Activated naive CD4-positive, alpha-beta T cell treated with anti-CD3 and anti-CD28 coated beads, Interleukin-2, amount 10 ng/mL, durations not matched to agents 7 days and 5 days (primary cell): ENCODE data around the gene NXPH3.

Experiments used
- CTCF ChIA-PET: fragments of 350-600 bp; sonication (Branson Sonifier 250); formaldehyde crosslinking; loops from one replicate; lab custom pipeline; 2021; ENCODE audit warnings: antibody characterized with exemption; lab: Charles Lee
- DNase-seq: peaks from one replicate; pipeline ENCODE4 v3.0.0-alpha.2; 2020
- H3K27ac Mint-ChIP-seq: one replicate; pipeline ENCODE4 v1.8.0; 2021; ENCODE audit warnings: mild to moderate bottlenecking, moderate library complexity, mixed read lengths
- H3K27me3 Mint-ChIP-seq: one replicate; pipeline ENCODE4 v1.8.0; 2021; ENCODE audit warnings: mild to moderate bottlenecking, mixed read lengths
- H3K36me3 Mint-ChIP-seq: one replicate; pipeline ENCODE4 v1.8.0; 2021; ENCODE audit warnings: mixed read lengths
- H3K4me1 Mint-ChIP-seq: one replicate; pipeline ENCODE4 v1.8.0; 2021; ENCODE audit warnings: mixed read lengths
- H3K4me3 Mint-ChIP-seq: one replicate; pipeline ENCODE4 v1.8.0; 2021; ENCODE audit warnings: mild to moderate bottlenecking, moderate library complexity, mixed read lengths
- H3K9me3 Mint-ChIP-seq: one replicate; pipeline ENCODE4 v1.8.0; 2021; ENCODE audit warnings: mixed read lengths

Gene NXPH3

GRCh38 chr17:49583889-49584288 is 8.2 kb downstream of the NXPH3 start:
- no peaks in the 10 kb centered on the region for H3K9me3 Mint-ChIP-seq
- no peak for DNase-seq
- H3K4me3 Mint-ChIP-seq: no peak overlapping the region
- CTCF ChIA-PET: interaction anchor here (2.1 kb wide), 1 partner anchor 14 kb away, joined by 7 read pairs; no protein-coding TSS in a partner anchor
- H3K4me1 Mint-ChIP-seq: no peaks in the 10 kb centered on the region
- H3K27ac Mint-ChIP-seq: no peak overlapping the region
- H3K36me3 Mint-ChIP-seq: no peaks in the 10 kb centered on the region
- peaks cover 19% of the 10 kb centered on the region for H3K27me3 Mint-ChIP-seq

GRCh38 chr17:49585422-49586027 is 9.9 kb downstream of the NXPH3 start:
- DNase-seq: no peak
- H3K4me3 Mint-ChIP-seq: no peak overlapping the region
- H3K36me3 Mint-ChIP-seq: no peaks in the 10 kb centered on the region
- H3K27ac Mint-ChIP-seq: no peak overlapping the region
- no peaks in the 10 kb centered on the region for H3K4me1 Mint-ChIP-seq
- peaks cover 3% of the 10 kb centered on the region for H3K27me3 Mint-ChIP-seq
- no peaks in the 10 kb centered on the region for H3K9me3 Mint-ChIP-seq
- CTCF ChIA-PET: interaction anchor here (0.9 kb wide), 1 partner anchor 12 kb away, joined by 3 read pairs; no protein-coding TSS in a partner anchor

- Mint-ChIP-seq H3K9me3 (no peaks in the 10 kb centered on the region), H3K4me3 (no peak overlapping the region), H3K4me1 (no peaks in the 10 kb centered on the region), H3K36me3 (no peaks in the 10 kb centered on the region), H3K27me3 (no peaks in the 10 kb centered on the region), H3K27ac (no peak overlapping the region)
- no peak for DNase-seq
- CTCF ChIA-PET: no interaction called here
Observed at GRCh38 chr17:49587366-49588073, 11.8 kb downstream of the NXPH3 start.

- Mint-ChIP-seq H3K9me3 (no peaks in the 10 kb centered on the region), H3K27ac (no peak overlapping the region), H3K4me1 (no peaks in the 10 kb centered on the region), H3K4me3 (no peak overlapping the region), H3K27me3 (no peaks in the 10 kb centered on the region), H3K36me3 (no peaks in the 10 kb centered on the region)
- no peak for DNase-seq
- CTCF ChIA-PET: no interaction called here
Observed at GRCh38 chr17:49588312-49588711, 12.6 kb downstream of the NXPH3 start.

GRCh38 chr17:49588726-49589576 is 13.3 kb downstream of the NXPH3 start:
- CTCF ChIA-PET: no interaction called here

GRCh38 chr17:49589577-49589927 is 13.9 kb downstream of the NXPH3 start:
- H3K9me3 Mint-ChIP-seq: no peaks in the 10 kb centered on the region
- no peaks in the 10 kb centered on the region for H3K4me1 Mint-ChIP-seq
- no peak for DNase-seq
- no peak overlapping the region for H3K4me3 Mint-ChIP-seq
- H3K27ac Mint-ChIP-seq: no peak overlapping the region
- no peaks in the 10 kb centered on the region for H3K27me3 Mint-ChIP-seq
- H3K36me3 Mint-ChIP-seq: no peaks in the 10 kb centered on the region
- CTCF ChIA-PET: interaction anchor here (1.5 kb wide), 1 partner anchor 32 kb away, joined by 4 read pairs; no protein-coding TSS in a partner anchor

More at GRCh38 chr17:49588726-49589576, 13.3 kb downstream of the NXPH3 start:
- DNase-seq: no peak
- Mint-ChIP-seq H3K9me3 (no peaks in the 10 kb centered on the region), H3K27ac (no peak overlapping the region), H3K27me3 (no peaks in the 10 kb centered on the region), H3K4me3 (no peak overlapping the region), H3K36me3 (no peaks in the 10 kb centered on the region), H3K4me1 (no peaks in the 10 kb centered on the region)

GRCh38 chr17:49590874-49591273 is 15.2 kb downstream of the NXPH3 start:
- Mint-ChIP-seq H3K9me3 (no peaks in the 10 kb centered on the region), H3K4me3 (no peak overlapping the region), H3K4me1 (no peaks in the 10 kb centered on the region), H3K27me3 (no peaks in the 10 kb centered on the region), H3K36me3 (peaks cover 4% of the 10 kb centered on the region), H3K27ac (no peak overlapping the region)
- DNase-seq: no peak
- CTCF ChIA-PET: interaction anchor here (1.5 kb wide), 1 partner anchor 33 kb away, joined by 4 read pairs; no protein-coding TSS in a partner anchor

- CTCF ChIA-PET: no interaction called here
Observed at GRCh38 chr17:49592263-49592662, 16.6 kb downstream of the NXPH3 start.

GRCh38 chr17:49595328-49595727 is 19.7 kb downstream of the NXPH3 start:
- no peak overlapping the region for H3K4me3 Mint-ChIP-seq

More at GRCh38 chr17:49592263-49592662, 16.6 kb downstream of the NXPH3 start:
- H3K4me1 Mint-ChIP-seq: no peaks in the 10 kb centered on the region
- no peaks in the 10 kb centered on the region for H3K27me3 Mint-ChIP-seq
- DNase-seq: no peak
- H3K9me3 Mint-ChIP-seq: no peaks in the 10 kb centered on the region
- no peak overlapping the region for H3K27ac Mint-ChIP-seq
- H3K36me3 Mint-ChIP-seq: peaks cover 12% of the 10 kb centered on the region
- H3K4me3 Mint-ChIP-seq: no peak overlapping the region

GRCh38 chr17:49595980-49596379 is 20.3 kb downstream of the NXPH3 start:
- no peaks in the 10 kb centered on the region for H3K4me1 Mint-ChIP-seq
- H3K27ac Mint-ChIP-seq: no peak overlapping the region
- H3K4me3 Mint-ChIP-seq: no peak overlapping the region
- no peaks in the 10 kb centered on the region for H3K9me3 Mint-ChIP-seq
- no peaks in the 10 kb centered on the region for H3K27me3 Mint-ChIP-seq
- DNase-seq: no peak
- CTCF ChIA-PET: interaction anchor here (3.4 kb wide), 1 partner anchor 25 kb away, joined by 9 read pairs; no protein-coding TSS in a partner anchor
- peaks cover 32% of the 10 kb centered on the region for H3K36me3 Mint-ChIP-seq

More at GRCh38 chr17:49595328-49595727, 19.7 kb downstream of the NXPH3 start:
- Mint-ChIP-seq H3K27ac (no peak overlapping the region), H3K36me3 (peaks cover 30% of the 10 kb centered on the region), H3K9me3 (no peaks in the 10 kb centered on the region), H3K27me3 (no peaks in the 10 kb centered on the region), H3K4me1 (no peaks in the 10 kb centered on the region)
- DNase-seq: no peak
- CTCF ChIA-PET: interaction anchor here (1.3 to 3.4 kb wide), 2 partner anchors 13 to 24 kb away, joined by 3 to 9 read pairs; no protein-coding TSS in a partner anchor

- H3K27ac Mint-ChIP-seq: no peak overlapping the region
- H3K4me1 Mint-ChIP-seq: no peaks in the 10 kb centered on the region
- H3K27me3 Mint-ChIP-seq: no peaks in the 10 kb centered on the region
- peaks cover 38% of the 10 kb centered on the region for H3K36me3 Mint-ChIP-seq
- no peak for DNase-seq
- no peaks in the 10 kb centered on the region for H3K9me3 Mint-ChIP-seq
- CTCF ChIA-PET: interaction anchor here (0.9 to 3.4 kb wide), 3 partner anchors 10 to 98 kb away, joined by 3 to 9 read pairs (median 7); no protein-coding TSS in a partner anchor
- H3K4me3 Mint-ChIP-seq: no peak overlapping the region
Observed at GRCh38 chr17:49596613-49597244, 21.1 kb downstream of the NXPH3 start.

GRCh38 chr17:49597436-49597835 is 21.8 kb downstream of the NXPH3 start:
- peaks cover 41% of the 10 kb centered on the region for H3K36me3 Mint-ChIP-seq
- CTCF ChIA-PET: interaction anchor here (0.6 to 1.7 kb wide), 3 partner anchors 11 to 1506 kb away, joined by 3 to 7 read pairs (median 3); no protein-coding TSS in a partner anchor
- H3K27me3 Mint-ChIP-seq: no peaks in the 10 kb centered on the region
- H3K4me3 Mint-ChIP-seq: no peak overlapping the region
- DNase-seq: no peak
- no peak overlapping the region for H3K27ac Mint-ChIP-seq
- H3K4me1 Mint-ChIP-seq: no peaks in the 10 kb centered on the region
- H3K9me3 Mint-ChIP-seq: no peaks in the 10 kb centered on the region

- H3K4me1 Mint-ChIP-seq: peaks cover 6% of the 10 kb centered on the region
- H3K27me3 Mint-ChIP-seq: no peaks in the 10 kb centered on the region
- DNase-seq: no peak
- no peak overlapping the region for H3K4me3 Mint-ChIP-seq
- no peaks in the 10 kb centered on the region for H3K9me3 Mint-ChIP-seq
- no peak overlapping the region for H3K27ac Mint-ChIP-seq
- CTCF ChIA-PET: interaction anchor here (0.6 to 2.0 kb wide), 3 partner anchors 42 to 1507 kb away, joined by 3 to 7 read pairs (median 4); no protein-coding TSS in a partner anchor
- peaks cover 48% of the 10 kb centered on the region for H3K36me3 Mint-ChIP-seq
Observed at GRCh38 chr17:49597928-49598655, 22.4 kb downstream of the NXPH3 start.
